Esophagus muscularis mucosa (tissue), 4 donors: ENCODE data around the gene BAAT.

Experiments used
- CTCF ChIP-seq, 3 experiments: fragments of 200-600 bp in 2 of 3; fragments of 450-650 bp in 1 of 3; sonication (generic) in 2 of 3; IDR thresholded peaks; one replicate each; pipeline ENCODE4 v1.5.1; 2017 to 2019; ENCODE audit warnings: antibody characterized with exemption in 3 of 3, mild to moderate bottlenecking in 2 of 3, moderate library complexity in 1 of 3
- EP300 ChIP-seq: sonication (generic); formaldehyde crosslinking; IDR thresholded peaks from one replicate; pipeline ENCODE4 v1.6.1; 2017; ENCODE audit warnings: antibody characterized with exemption
- POLR2A ChIP-seq: fragments of 450-650 bp; IDR thresholded peaks from one replicate; pipeline ENCODE4 v1.6.1; 2017; ENCODE audit warnings: antibody characterized with exemption, moderate library complexity, mild to moderate bottlenecking, low read depth
- POLR2AphosphoS5 ChIP-seq, 2 donors: sonication (generic); formaldehyde crosslinking; IDR thresholded peaks; one replicate each; pipeline ENCODE4 v1.6.1; 2017; ENCODE audit warnings: antibody characterized with exemption in 2 of 2

GRCh38 chr9:101372327-101373118 is 12.3 kb downstream of the BAAT start:
- no peak for TF ChIP-seq POLR2A
- TF ChIP-seq POLR2AphosphoS5 (IDR thresholded peaks at IDR 0.05), result no peak
- no peak for TF ChIP-seq CTCF (IDR thresholded peaks at IDR 0.05)
- TF ChIP-seq EP300, result no peak
